ENCODE measurements around the gene CORO2B. TPM values are rescaled to one million over a fixed set of nuclear protein-coding genes. Genes with fewer than 3 reads are reported as not detected.

CORO2B gene
- total and polyA plus RNA-seq, 2 of the 13 experiments (the other 11 are each of a cell fraction or from before 2014, with no cell fraction given), result 0.35 to 0.63 TPM

DNA sequence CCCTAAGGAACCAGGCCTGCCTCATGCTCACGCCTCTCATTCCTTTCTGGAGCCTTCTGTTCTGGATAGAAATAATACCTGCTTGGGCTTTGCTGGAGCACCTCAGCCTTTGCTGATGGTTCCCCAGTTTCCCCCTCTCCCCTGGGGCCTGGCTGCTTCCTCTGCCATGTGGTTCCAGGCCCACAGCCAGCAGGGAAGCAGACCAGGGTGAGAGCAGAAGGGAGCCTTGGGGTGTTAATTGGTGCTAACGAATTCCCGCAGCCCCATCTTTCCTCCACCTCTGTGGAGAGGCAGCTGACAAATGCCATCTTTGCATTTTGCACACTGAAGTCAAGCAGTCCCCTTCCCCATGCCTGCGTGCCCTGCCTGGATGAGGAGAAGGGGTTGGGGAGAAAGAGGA lies 13.1 kb upstream of the CORO2B start:
- Histone ChIP-seq H3K9me3 (ENCODE audit: low read length) (no peaks in the 10 kb centered on the region), H3K4me3 (replicated peaks in 1 of 3; ENCODE audit: insufficient read depth in 1 of 3, low read depth in 2 of 3, low read length in 3 of 3) (no peak overlapping the region), H3K79me2 (ENCODE audit: insufficient read depth, low read length) (no peaks in the 10 kb centered on the region), H3K4me2 (ENCODE audit: low read depth, low read length) (no peak overlapping the region), H3K36me3 (replicated peaks in 1 of 2; ENCODE audit: control insufficient read depth in 1 of 2, insufficient read depth in 2 of 2, low read length in 2 of 2) (no peaks in the 10 kb centered on the region), H2AFZ (ENCODE audit: low read length) (no peak overlapping the region), H4K20me1 (ENCODE audit: insufficient read depth, low read length) (no peaks in the 10 kb centered on the region), H3K27me3 (ENCODE audit: control insufficient read depth in 1 of 2, insufficient read depth in 2 of 2, low read length in 2 of 2) (peaks cover 1 to 24% of the 10 kb centered on the region in 2 experiments; a peak in 3 of 5 replicates), H3K4me1 (ENCODE audit: insufficient read depth, low read length) (no peaks in the 10 kb centered on the region), H3K27ac (ENCODE audit: extremely low read length, insufficient read depth, low read length) (no peak overlapping the region), H3K9ac (ENCODE audit: insufficient read depth, low read depth, low read length) (no peak overlapping the region)
- BruUV-seq (replicated peaks), result no TSS peak
- FAIRE-seq, result no peak
- WGBS (ENCODE audit: low lambda C conversion rate), result 20% methylated on average over 4 of the region's 4 CpGs
- CTCF ChIA-PET (ENCODE audit: low intra/inter-chr PET ratio, low total read pairs), result no interaction called here
- TF ChIP-seq TFAP4 (IDR thresholded peaks at IDR 0.05; ENCODE audit: borderline replicate concordance, low read depth) (no peak), CSRNP1 (CRISPR knock-in tag; IDR thresholded peaks at IDR 0.05) (no peak), YY1 (IDR thresholded peaks at IDR 0.05; ENCODE audit: insufficient read depth, insufficient replicate concordance, low read depth, low read length) (no peak), NFKBIZ (CRISPR knock-in tag; IDR thresholded peaks at IDR 0.05) (no peak), NPAS2 (CRISPR knock-in tag; IDR thresholded peaks at IDR 0.05; ENCODE audit: borderline replicate concordance) (no peak), ZNF670 (CRISPR knock-in tag; IDR thresholded peaks at IDR 0.05; ENCODE audit: borderline replicate concordance) (no peak), PHF8 (CRISPR knock-in tag; IDR thresholded peaks at IDR 0.05) (no peak), MYC (CRISPR knock-in tag; IDR thresholded peaks at IDR 0.05; ENCODE audit: borderline replicate concordance) (no peak), ZNF383 (CRISPR knock-in tag; IDR thresholded peaks at IDR 0.05; ENCODE audit: borderline replicate concordance) (no peak), TSC22D2 (CRISPR knock-in tag; IDR thresholded peaks at IDR 0.05; ENCODE audit: borderline replicate concordance) (no peak), ARID5B (CRISPR knock-in tag; IDR thresholded peaks at IDR 0.05) (no peak), PBX3 (CRISPR knock-in tag; IDR thresholded peaks at IDR 0.05; ENCODE audit: borderline replicate concordance) (no peak), RFX5 (IDR thresholded peaks at IDR 0.05; ENCODE audit: low read depth, low read length) (no peak), LCORL (IDR thresholded peaks at IDR 0.05) (no peak), LCORL (CRISPR knock-in tag; IDR thresholded peaks at IDR 0.05) (no peak), MATR3 (CRISPR knock-in tag; IDR thresholded peaks at IDR 0.05) (no peak)
- no peak for ATAC-seq
- in situ Hi-C loops (cut with HindIII; ENCODE audit: extremely low pct_ligation_motif_present, low pct_unique_long_range_greater_than_20kb) (no loop called here), intact Hi-C loops (cut with micrococcal nuclease; ENCODE audit: unreplicated experiment) (no loop called here)
- no peak for DNase-seq (ENCODE audit: low spot score)
- POLR2A ChIA-PET, result no interaction called here

Measured in HepG2 (cell line).